H54 (cell line): ENCODE measurements around the gene GPR6.

Experiments used
- DNase-seq: peaks from one replicate; pipeline ENCODE4 v3.0.0; 2011; ENCODE audit warnings: low spot score, mixed read lengths; ENCODE audit not compliant: insufficient read length
- FAIRE-seq: peaks from 3 replicates; lab custom pipeline; 2011; peaks lifted over from hg19 to GRCh38; lab: Jason Lieb, UNC
- POLR2A ChIP-seq: IDR thresholded peaks from 2 replicates; pipeline ENCODE4 v1.6.1; 2011; ENCODE audit warnings: low read depth, mild to moderate bottlenecking, low read length

The GPR6 gene

DNA sequence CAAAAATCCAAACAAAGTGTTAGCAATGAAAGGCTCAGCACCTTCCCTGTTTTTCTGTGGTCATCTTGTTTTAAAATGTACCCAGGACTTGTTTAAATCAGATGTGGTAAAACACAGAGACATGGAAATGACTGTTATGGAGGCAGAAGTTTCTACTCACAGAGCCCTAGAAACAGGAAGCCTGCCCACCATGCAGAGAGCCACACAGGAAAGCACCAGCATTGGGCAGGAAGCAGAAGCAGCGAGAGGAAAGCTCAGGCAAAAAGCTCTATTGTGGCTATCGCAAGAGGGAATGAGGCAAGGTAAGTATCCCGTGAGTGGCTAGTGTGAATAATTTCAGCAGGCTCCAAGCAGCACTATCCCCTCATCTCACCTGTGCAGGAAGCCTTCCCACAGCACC, 42.8 kb downstream of the GPR6 start:
- no peak for TF ChIP-seq POLR2A
- DNase-seq (no peak), FAIRE-seq (no peak)

- FAIRE-seq (no peak), DNase-seq (no peak)
- TF ChIP-seq POLR2A = no peak
Measured at GRCh38 chr6:110029144-110029543, 51.0 kb downstream of the GPR6 start.
